Measurements from ENCODE around the gene SSPN.
"Not testable (repeated sequence)": the region's sequence is repeated elsewhere in the genome, so short reads cannot be mapped to it uniquely, and the experiment has no call there.

SSPN gene

GRCh38 chr12:26227361-26227745, 32.0 kb downstream of the SSPN start:
- no peak for TF ChIP-seq ZFX (IDR thresholded peaks at IDR 0.05; ENCODE audit: borderline replicate concordance)
- no peak for TF ChIP-seq CTCF (IDR thresholded peaks at IDR 0.05)

GRCh38 chr12:26229910-26230309, 34.5 kb downstream of the SSPN start:
- TF ChIP-seq ZFX (IDR thresholded peaks at IDR 0.05; ENCODE audit: borderline replicate concordance) (no peak), CTCF (IDR thresholded peaks at IDR 0.05) (no peak)
- no peak overlapping the region for H3K27ac ChIP-seq

More at GRCh38 chr12:26227361-26227745, 32.0 kb downstream of the SSPN start:
- H3K27ac ChIP-seq: no peak overlapping the region

GRCh38 chr12:26231470-26231869, 36.1 kb downstream of the SSPN start:
- TF ChIP-seq ZFX (IDR thresholded peaks at IDR 0.05; ENCODE audit: borderline replicate concordance) (no peak), CTCF (IDR thresholded peaks at IDR 0.05) (no peak)
- no peak overlapping the region for H3K27ac ChIP-seq

GRCh38 chr12:26231921-26232320, 36.5 kb downstream of the SSPN start:
- no peak for TF ChIP-seq ZFX (IDR thresholded peaks at IDR 0.05; ENCODE audit: borderline replicate concordance)
- no peak for TF ChIP-seq CTCF (IDR thresholded peaks at IDR 0.05)
- no peak overlapping the region for H3K27ac ChIP-seq

- no peak overlapping the region for H3K27ac ChIP-seq
- no peak for TF ChIP-seq CTCF (IDR thresholded peaks at IDR 0.05)
- no peak for TF ChIP-seq ZFX (IDR thresholded peaks at IDR 0.05; ENCODE audit: borderline replicate concordance)
These were observed 38.3 kb downstream of the SSPN start for GRCh38 chr12:26233631-26234030.

GRCh38 chr12:26235465-26235864, 40.1 kb downstream of the SSPN start:
- not testable (repeated sequence) for H3K27ac ChIP-seq

GRCh38 chr12:26238341-26239121, 43.2 kb downstream of the SSPN start:
- TF ChIP-seq ZFX (IDR thresholded peaks at IDR 0.05; ENCODE audit: borderline replicate concordance) (no peak), CTCF (IDR thresholded peaks at IDR 0.05) (no peak)
- no peak overlapping the region for H3K27ac ChIP-seq

Measured in 22Rv1 (cell line).